ENCODE measurements around the gene OR1J2.

DNA sequence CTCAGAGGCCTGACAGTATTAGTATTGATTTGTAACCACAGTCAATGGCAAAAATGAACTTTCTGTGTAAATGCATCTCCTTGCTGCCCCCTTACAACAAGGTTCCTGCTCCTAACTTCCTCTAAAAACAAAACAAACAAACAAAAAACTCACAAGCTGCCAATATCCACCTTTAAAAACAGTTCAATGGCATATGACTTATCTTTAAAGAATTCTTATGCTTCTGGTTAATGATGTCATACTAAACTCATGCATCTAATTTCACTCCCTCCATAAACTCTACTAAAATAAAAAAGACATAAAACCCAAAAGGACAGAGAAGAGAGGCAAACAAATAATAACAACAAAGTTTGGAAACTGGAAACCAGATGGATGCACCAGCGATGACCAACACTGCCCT lies 25.5 kb downstream of the OR1J2 start:
- TF ChIP-seq FOXP2 (optimal IDR thresholded peaks at IDR 0.05; ENCODE audit: control extremely low read depth, extremely low read length, insufficient read depth) (no peak), EZH2 (IDR thresholded peaks at IDR 0.05) (no peak)
